GM19324 (cell line): Measurements from ENCODE around the gene CAVIN3.
A peak's percentile ranks its signal among the peaks of the same experiment; 100 is the strongest.

Source experiments
- ATAC-seq: cut with Tn5 transposase; IDR thresholded peaks from one replicate; pipeline ENCODE4 v1.9.1; 2021; ENCODE audit warnings: mild to moderate bottlenecking, moderate library complexity; ENCODE audit not compliant: unreplicated experiment, low FRiP score

Gene CAVIN3, protein sequence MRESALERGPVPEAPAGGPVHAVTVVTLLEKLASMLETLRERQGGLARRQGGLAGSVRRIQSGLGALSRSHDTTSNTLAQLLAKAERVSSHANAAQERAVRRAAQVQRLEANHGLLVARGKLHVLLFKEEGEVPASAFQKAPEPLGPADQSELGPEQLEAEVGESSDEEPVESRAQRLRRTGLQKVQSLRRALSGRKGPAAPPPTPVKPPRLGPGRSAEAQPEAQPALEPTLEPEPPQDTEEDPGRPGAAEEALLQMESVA

DNA sequence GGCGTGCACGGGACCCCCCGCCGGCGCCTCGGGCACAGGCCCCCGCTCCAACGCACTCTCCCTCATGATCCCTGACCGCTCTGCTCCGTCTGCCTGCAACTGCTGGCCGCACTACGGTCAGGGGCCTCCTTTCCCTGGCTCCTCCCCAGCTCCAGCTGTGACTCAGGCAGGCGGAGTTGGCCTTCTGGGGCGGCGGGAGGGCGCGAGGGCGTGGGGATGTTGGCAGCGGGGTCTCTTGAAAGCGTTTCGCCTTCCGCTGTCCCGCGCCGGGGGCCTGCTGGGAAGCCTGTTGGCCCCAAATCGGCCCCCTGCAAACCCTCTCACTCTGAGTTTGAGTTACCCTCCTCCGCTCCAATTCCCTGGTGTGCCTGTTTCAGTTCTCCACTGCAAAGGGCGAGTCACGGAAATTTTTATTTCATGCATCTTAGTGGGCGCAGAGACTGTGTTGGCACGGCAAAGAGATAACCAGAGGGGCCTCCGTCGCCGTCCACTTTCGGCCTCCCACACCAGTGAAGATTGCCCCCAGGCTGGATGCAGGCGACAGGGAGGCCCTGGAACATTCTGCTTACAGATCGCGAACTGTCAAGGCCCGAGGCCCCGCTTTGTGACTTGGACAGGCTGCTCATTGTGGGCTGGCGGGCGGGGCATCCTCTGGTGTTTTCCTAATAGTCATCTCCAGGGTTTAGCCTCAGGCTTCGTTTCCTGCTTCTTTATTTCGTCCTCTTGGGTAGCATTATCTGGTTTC lies at the start of gene CAVIN3:
Gene CAVIN3, minus strand, starts transcription at position 91 of the 745 bp plus-strand sequence. Its CDS starts 25 bp downstream, at position 66.
- ATAC-seq, result peak; percentile 50

DNA sequence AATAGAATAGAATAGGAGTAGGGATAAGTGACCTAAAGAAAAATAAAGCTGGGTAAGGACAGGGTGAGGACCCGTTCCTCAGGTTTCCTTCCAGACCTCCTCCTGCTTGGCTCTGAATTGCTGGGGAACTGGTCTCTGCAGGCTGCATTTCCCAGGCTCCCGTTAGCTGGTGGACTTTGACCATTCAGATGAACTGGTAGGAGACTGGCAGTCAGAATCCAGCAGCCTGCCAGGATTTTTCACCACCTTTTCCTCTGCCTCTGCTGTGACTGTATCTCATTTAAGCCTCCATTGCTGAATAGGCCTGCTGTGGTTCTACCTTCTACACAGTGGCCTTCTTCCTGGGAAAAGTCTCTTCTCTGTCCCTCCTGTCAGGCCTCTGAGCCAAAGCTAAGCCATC lies 45.4 kb upstream of the CAVIN3 start:
- no peak for ATAC-seq

DNA sequence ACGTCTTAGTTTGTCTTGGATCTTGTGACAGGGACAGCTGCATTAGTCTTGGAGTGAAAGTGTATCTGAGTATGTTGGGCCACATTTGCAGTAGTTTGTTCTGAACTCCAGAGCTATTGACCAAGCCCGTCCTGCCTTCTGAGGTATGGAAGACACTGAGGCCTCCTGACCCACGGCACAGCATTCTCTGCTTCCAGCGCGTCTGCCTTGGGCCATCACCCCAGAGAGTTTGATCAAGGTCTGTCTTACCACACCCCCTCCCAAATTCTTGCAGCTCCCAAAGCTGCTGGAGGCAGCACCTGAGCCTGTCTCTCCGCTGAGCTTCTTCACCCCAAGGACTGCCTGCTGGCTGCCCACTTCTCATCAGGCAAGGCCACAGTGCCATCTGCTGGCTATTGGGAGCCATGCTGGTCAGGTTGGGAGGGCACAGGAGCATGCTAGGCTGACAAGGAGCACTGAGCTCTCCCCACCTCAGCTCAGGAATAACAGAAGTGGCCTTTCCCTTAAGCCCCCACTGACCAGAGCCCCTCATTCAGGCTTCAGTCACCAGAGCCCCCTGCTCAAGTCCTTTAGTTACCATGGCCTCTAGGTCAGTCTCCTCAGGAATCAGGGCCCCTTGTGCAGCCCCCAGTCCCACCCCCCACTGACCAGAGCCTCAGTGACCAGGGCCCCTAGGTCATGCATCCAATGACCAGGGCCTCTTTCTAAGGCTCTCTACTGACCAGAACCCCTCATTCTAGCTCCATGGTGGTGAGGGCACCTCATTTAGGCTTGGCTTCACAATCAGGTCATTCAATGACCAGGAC lies 42.8 kb upstream of the CAVIN3 start:
- ATAC-seq, result peak; percentile 72

DNA sequence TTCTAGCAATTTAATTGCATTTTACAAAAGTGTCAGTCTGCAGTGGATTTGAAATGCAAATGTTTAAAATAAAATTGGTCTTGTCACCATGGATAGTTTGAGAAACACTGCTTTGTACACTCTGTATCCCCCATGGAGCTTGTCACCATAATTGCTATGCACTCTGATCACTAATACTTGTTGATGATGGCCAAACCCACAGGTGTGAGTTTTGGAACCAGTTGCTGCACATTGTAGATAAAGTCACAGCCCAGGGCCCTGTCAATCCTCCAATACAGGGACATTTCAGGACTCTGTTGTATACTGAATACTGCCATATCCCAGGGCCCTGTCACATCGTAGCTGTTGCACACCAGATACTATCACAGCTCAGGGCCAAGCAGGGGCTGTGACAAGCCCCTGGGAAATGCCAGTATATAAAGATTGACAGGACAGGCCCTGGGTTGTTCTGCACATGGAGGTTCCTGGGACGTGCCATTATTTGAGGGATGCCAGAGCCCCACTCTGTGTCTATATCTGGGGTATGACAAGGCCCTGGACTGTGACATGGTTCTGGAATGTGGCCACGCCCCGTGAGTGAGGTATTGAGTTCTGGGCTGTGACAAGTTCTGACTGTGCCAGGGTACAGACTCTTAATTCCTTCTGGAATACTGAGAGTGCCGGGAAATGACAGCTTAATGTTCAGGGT lies 42.0 kb upstream of the CAVIN3 start:
- ATAC-seq, result no peak

DNA sequence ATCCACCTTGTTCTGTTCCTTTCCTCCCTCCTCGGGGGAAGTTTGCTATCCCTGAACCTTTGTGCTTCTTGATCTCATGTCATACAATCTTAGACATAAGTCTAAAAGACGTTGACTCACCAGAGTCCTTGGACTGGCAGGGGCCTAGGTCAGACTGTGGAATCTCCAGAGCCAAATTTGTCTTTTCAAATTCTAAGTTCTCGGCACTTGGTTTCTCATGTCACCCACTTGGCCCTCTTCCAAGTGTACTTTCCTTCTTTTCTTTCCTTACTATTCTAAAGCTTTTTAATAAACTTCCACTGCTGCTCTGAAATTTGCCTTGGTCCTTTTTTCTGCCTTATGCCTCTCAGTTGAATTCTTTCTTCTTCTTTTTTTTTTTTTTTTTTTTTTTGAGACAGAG lies 39.9 kb upstream of the CAVIN3 start:
- no peak for ATAC-seq

DNA sequence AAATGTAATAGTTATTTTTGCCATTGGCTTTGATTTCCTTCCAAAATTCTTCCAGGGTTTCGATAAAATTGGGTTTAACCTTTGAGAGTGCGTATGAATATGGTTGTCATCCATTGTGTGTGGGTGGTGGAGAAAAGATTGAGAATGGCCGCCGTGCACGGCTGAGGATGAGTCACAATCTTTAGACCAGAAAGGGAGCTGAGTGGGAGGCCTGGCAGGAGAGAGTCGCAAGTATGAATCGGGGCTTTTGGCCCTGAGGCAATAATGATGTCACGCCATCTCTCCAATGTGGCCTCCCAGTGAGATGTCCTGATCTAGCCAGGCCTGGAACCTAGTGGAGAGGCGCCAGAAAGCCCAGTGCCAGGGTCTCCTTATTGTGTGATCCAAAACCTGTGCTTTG lies 36.9 kb upstream of the CAVIN3 start:
- no peak for ATAC-seq

DNA sequence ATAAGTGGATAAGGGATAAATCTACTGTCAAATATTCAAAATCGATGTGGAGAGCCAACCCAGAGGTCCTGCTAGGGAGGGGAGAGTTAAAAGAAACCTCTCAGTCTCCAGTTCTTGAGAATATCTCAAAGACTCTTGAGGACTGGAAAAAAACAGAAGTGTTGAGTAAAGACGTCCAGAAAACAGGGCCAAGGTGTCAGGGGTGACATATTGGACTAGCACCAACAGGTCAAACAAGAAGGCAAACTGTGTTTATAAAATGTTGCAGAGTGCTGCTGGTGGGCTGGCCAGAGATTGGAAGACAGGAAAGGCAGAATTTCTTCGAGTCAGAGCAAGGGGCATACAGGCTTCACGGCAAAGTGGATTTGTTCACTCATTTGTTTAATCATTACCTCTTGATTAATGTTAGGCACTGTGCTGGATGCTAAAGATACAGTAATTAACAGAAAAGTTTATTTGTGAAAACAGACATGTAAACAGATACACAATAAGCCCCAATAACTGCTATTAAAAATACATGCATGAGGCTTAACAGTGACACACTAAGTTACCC lies 36.3 kb upstream of the CAVIN3 start:
- no peak for ATAC-seq

DNA sequence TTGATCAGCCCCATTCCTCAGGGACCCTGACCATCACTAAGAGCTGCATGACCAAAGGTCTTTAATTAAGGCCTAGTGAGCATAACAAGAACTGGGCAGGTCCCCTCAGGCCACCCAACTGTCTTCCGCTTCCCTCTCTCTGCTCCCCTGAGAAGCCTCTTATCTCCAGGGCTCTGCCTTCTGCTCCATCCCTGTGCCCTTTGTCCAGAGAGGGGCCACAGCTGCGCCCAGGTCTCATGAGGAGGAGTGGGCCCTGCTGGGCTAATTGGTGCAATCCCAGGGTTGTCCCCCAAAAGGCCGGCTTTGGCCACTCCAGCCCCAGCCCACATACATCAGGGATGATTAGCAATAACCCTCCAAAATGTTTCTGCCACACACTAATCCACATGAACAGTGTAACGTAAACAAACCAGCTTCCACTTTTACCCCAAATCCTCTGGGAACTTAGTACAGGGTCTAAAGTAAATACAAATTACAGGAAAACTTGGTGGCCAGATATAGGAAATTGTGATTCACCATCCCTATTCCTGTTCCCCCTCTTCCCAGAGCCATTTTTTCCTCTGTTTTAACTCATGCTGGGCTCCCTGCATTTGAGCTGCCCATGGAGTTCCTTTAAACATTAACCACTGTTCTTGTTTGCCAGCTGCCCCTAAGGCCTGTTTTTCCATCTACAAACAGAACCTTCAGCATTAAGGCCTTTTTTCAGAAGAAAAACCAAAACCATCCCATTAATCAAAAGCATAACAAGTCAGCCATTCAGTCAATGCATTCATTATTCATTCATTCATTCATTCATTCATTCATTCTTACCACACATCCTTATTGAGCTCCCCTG lies 34.6 kb upstream of the CAVIN3 start:
- no peak for ATAC-seq

DNA sequence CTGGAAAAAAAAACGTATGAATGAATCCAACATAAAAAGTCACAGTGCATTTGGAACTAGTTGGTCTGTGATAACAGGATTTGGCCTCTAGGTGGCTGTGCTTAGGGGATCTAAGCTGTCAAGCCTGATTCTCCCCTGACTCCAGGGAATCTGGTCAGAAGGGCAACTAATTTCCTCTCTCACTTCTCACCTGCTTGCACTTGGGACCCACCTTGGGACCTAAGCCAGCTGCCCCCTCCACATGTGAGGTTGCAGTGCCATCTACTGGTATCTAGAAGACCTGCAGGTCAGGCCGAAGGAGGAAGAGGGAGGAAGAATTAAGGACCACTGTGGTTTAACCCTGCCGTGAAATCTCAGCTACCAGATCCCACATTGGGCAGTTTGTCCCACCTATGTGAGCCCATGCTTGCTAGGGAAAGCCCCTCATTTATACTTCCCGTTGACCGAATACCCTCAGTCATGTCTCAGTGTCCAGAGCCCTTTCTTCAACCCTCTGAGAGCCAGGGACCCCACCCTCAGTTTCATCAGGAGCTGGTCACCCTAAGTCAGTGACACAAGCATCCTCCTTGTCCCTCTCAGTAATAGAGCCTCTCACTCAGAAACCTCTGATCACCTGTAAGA lies 33.2 kb upstream of the CAVIN3 start:
- peak; percentile 78 for ATAC-seq

DNA sequence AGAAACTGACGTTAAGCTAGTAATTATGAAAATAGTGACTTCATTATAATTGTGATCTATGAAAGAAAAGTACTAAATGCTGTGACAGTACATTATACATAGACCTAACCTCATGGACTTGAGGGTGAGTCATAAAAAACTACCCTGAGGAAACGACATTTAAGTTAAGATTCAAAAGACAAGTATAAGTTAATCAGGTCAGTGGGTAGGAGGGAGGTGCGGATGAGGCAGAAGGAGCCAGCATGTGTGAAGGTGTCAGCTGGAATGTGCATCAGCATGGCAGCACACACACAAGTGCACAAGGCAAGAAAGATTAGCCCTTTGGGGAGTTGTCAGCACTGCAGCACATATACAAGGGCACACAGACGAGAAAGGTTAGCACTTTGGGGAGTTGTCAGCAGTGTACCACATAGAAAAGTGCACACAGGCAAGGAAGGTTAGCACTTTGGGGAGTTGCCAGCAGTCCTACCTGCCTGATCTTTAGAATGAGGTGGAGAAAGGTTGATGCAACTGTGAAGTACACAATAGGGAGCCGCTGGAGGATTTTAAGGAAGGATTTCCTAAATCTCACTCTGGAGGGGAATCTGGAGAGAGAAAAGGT lies 31.6 kb upstream of the CAVIN3 start:
- ATAC-seq, result no peak

DNA sequence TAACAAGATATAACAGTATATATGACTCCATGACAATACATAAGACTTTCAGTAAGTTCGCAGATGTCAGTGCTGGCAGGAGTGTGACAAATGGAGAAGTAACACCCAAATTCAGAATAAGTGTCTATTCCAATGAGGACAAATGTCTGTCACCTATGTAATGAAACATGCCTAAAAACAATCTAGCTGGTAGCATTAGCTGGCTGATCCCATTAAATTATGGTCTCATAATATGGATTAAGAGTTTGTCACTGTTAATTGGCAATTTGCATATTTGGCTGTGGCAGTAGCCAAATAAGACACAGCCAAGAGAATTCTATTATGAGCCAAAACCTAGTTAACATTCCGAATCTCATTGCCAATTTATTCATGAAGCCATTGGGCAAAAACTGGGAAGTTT lies 30.2 kb upstream of the CAVIN3 start:
- no peak for ATAC-seq

DNA sequence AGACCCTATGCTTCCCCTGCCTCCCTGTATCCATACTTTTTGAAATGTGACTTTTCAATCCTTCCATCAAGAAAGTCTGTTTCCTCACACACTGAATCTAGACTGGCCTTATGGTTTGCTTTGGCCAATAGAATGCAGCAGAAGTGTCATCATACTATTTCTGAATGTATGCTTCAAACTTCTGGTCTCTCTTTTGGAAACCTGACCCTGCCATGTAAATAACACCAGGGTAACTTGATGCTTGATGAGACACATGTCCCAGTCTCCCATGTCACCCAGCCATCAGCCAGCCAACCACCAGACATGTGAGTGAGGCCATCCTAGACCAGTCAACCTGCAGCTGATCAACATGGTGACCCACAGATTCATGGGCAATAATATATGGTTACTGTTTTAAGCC lies 29.7 kb upstream of the CAVIN3 start:
- ATAC-seq, result no peak

DNA sequence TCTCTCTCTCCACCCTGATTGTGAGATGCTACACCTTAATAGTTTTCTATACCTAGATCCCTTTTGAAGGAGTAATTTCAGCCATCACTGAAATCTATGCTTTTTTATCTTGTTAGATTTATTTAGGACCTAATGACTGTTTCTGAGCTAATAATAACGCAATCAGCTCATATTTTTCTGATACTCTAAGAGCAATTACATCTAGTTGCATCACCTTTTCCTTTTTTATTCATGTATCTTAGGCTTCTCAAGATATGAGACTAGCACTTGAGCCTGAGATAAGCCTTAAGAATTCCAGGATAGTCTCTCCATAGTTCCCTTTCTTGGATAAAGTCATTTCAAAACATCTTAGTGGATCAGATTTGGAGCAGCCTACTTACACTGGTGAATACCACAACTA lies 25.1 kb upstream of the CAVIN3 start:
- ATAC-seq, result no peak

DNA sequence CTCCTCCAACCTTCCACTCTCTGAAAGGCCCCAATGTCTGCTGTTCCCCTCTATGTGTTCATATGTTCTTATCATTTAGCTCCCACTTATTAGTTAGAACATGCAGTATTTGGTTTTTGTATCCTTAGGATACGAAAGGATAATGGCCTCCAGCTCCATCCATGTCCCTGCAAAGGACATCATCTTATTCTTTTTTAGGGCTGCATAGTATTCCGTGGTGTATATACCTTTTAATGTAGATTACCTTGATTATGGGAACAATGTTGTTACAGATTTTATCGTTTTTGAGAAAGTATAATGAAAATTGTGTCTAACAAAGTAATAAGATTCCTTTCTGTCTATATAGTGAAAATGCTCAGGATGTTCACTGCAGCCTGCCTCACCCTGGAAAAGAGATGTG lies 16.0 kb upstream of the CAVIN3 start:
- ATAC-seq, result no peak

DNA sequence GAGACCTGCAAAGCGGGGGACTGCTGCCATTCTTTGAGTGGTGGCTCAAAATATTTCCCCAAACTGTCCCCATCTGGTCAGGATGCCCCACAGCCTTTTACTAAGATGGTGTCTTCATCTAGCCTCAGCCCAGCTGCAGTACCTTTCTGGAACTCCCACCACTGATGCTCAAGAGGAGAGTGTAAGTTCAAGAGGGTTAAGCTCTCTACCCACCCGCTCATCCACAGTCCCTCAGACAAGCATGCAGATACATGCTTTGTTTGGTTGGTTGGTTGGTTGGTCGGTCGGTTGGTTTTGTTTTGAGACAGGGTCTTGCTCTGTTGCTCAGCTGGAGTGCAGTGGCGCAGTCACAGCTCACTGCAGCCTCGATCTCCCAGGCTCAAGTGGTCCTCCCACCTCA lies 14.5 kb upstream of the CAVIN3 start:
- ATAC-seq, result no peak

DNA sequence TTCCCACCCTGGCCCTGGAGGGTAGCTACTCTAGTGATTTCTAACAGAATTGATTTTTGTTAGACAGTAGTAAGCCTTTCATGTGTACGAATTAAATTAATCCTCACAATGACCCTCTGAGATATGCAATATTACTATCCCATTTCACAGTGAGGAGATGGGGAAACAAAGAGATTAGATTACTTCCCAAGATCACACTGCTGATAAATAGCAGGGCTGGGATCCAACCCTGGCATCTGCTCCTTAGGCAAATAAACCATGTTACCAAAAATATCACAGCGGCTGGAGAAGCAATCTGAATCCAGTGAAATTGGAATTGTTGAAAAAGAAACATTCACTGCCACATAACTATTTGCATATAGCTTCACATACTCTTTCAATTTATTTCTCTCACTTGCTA lies 12.8 kb upstream of the CAVIN3 start:
- ATAC-seq, result no peak

DNA sequence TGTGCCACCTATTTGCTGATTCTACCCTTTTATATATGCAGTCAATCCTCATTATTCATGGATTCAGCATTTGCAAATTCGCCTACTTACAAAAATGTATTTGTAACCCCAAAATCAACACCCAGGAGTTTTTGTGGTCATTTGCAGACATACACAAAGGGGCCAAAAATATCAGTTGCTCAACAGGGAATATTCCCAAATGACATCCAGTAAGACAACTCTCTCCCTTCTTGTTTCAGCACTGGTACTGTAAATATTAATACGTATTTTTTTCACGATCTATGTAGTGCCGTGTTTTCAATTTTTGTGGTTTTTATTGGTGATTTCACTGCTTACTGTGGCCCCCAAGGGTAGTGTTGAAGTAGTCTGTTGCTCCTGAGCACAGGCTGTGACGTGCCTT lies 11.8 kb upstream of the CAVIN3 start:
- ATAC-seq, result no peak

DNA sequence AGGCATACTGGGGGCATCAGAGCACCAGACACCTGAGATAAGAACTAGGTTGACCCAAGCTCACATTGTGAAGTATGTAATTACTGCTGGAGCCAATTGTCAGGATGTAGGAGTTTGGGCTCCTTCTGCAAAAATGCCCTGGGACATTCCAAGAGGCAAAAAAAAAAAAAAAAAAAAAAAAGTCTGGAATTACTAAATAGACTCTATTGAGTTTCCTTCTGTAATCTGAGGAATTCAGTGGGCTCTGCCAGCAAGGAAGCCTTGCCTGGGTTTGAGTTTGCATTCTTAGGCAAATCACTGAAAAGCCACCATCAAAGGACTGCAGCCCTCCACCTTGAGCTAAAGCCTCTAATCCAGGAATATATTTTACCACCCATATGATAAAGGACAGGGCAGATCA lies 8.0 kb upstream of the CAVIN3 start:
- no peak for ATAC-seq

DNA sequence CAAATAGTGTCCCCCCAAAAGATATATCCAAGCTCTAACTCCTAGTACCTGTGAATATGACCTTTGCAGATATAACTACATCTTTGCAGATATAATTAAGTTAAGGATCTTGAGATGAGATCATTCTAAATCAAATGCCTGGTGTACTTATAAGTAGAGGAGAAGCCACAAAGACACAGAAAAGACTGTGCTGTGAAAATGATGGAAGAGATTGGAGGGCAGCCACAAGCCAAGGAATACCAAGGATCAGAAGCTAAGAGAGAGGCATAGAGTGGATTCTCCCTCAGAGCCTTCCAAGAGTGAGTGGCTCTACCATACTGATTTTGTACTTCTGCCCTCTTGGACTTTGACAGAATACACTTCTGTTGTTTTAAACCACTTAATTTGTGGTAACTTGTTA lies 7.5 kb upstream of the CAVIN3 start:
- ATAC-seq, result no peak
